C1 segment of cervical spinal cord (tissue), 14 donors: ENCODE data around the gene CPXM2.

Experiments used
- DNase-seq, 14 donors: peaks; one replicate each; lab custom pipeline; 2025; lab: John Stamatoyannopoulos, UW

CPXM2 gene

DNA sequence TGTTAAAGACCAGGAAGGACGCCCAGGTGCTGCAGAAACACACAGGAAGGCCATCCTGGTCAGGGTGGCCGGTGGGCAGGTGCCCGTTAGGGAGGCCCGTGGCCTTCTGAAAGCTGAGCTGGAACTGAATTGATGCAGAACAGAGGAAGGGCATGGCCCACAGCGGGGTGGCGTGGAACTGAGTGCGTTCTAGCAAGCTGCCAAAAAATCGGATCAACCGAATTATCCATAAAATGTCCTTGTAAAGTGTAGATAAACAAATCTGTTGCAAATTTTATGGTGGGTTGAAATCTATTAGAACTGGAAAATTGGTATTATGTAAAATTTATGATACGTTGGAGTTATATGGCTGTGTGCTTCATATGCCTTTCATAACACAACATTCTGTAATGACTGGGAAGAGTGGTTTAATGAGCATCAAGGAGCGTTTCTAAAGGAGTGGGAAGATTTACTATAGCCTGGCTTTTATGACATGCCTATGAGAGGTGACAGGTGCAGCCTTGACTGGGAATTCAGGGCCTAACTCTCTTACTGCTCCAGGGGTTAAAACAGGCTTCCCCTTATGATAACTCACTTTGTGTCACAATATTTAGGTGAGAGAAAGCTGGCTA, 117.4 kb downstream of the CPXM2 start:
- DNase-seq: no peak

DNA sequence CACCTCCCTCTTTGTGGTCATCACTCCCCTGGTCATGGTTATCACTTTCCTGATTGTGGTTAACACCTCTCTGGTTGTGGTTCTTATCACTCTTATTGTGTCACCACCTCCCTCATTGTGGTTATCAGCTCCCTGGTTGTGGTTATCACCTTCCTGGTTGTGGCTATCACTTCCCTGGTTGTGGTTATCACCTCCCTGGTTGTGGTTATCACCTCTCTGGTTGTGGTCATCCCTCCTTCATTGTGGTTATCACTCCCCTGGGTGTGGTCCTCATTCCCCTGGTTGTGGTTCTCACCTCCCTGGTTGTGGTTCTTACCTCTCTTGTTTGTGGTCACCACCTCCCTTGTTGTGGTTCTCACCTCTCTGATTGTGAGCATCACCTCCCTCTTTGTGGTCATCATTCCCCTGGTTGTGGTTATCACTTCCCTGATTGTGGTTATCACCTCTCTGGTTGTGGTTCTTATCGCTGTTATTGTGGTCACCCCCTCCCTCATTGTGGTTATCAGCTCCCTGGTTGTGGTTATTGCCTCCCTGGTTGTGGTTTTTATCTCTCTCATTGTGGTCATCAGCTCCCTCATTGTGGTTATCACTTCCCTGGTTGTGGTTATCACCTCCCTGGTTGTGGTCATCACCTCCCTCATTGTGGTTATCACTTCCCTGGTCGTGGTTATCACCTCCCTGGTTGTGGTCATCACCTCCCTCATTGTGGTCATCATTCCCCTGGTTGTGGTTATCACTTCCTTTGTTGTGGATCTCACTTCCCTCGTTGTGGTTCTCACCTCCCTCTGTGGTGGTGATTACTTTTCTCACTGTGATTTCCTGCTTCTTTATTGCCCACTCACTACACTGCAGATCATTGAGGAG, 118.7 kb downstream of the CPXM2 start:
- DNase-seq: no peak

DNA sequence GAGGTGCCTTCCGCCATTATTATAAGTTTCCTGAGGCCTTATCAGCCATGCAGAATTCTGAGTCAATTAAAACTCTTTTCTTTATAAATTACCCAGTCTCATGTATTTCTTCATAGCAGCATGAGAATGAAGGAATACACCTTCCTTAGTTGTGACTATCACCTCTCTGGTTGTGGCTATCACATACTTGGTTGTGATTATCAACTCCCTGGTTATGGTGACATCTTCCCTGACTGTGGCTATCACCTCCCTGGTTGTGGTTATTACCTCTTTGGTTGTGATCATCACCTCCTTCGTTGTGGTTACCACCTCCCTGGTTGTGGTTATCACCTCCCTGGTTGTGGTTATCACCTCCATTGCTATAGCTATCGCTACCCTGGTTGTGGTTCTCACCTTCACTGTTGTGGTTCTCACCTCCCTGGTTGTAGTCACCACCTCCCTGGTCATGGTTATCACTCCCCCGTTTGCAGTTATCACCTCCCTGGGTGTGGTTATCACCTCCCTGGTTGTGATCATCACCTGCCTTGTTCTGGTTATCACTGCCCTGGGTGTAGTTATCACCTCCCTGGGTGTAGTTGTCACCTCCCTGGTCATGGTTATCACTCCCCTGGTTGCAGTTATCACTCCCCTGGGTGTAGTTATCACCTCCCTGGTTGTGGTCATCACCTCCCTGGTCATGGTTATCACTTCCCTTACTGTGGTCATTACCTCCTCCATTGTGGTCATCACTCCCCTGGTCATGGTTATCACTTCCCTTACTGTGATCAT, 119.5 kb downstream of the CPXM2 start:
- no peak for DNase-seq

DNA sequence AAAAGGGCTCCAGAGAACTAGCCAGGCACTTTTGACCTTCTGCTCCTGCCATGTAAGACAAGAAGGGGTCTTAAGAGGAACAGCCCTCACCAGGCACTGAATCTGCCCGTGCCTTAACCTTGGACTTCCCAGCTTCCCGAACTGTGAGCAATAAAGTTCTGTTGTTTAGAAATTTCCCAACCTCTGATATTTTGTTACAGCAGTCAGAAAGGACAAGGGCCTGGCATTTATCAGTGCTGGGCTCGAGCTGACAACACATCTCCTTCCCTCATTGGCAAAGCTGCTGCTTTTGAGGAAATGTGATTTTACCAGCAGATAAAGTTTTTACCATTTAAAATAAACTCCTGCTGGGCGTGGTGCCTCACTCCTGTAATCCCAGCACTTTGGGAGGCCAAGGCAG, 122.0 kb downstream of the CPXM2 start:
- no peak for DNase-seq

DNA sequence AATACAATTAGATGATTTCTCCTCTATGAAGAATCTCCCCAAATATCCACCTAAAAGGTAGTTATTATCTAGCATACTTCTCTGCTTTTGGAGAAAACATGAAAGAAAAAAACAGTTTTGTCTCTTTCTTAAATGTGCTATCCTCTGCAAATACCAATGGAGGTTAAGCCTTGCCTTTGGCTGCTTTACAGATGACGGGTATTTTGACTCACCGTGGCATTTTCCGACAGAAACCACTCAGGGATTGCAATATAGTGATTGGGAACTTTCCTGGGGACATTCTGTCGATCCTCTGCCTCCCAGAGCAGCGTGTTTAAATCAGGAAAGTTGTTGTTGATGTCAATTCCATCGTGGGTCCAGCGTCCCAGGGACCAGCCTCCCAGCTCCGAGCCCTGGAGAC, 124.8 kb downstream of the CPXM2 start:
- DNase-seq: no peak

DNA sequence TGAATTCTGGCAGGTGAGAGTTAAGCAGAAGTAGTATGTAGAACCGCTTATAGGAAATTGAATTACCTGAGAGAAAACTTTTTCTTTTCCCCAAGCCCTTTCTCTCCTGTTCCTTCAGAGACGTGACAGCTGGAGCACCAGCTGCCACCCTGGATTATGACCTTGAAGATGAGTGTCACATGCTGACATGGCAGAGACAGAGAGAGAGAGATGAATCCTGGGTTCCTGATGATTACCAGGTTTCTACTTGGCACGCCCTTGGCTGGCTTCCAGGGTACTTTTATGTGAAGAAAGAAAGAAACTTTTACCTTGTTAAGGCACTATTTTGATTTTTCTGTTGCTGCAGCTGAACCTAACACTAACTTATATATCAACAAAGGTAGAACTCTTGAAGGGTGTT, 125.6 kb downstream of the CPXM2 start:
- DNase-seq: no peak

DNA sequence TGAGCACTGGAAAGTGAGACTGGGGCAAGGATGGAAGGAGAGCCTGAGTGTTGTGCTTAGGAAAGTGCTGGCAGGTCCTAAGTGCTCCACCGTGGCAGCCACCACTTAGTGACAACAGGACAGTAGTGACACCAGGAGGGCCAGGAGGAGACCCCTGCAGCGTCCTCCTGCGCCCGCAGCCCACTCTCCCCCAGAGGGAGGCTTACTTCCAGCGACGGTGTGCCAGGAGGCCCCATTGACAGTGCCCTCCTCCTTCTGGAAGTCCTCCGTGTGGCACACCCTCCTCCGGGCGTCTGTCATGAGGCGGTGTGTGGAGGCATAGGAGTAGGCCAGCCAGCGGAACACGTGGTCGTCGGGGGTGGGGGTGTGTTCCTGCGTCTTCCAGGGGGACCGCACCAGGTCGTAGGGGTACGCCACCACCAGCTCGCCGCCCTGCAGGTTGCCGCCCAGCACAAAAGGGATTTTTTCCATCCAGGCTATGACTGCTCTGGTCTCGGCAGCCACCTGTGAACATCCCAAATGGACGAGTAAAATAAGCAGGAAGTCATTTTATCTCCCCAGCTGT, 129.9 kb downstream of the CPXM2 start:
- no peak for DNase-seq

DNA sequence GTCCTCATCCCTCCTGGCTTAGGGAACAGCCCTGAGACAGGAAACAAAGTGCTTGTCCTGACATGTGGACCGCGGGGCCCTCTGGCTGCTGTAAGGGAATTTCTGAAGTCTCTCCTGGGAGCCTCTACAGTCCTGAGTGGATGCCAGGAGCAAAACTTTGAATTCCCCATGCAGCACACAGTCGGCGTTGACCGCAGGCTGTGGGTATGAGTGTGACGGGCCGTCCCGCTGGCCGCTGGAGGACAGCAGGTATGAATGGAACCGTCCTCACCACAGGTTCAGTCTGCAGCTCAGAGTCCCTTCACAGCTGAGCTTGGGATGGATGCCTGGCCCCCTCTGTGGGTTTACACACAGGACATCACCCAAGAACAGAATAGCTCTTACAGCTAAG, 130.6 kb downstream of the CPXM2 start:
- DNase-seq: no peak

DNA sequence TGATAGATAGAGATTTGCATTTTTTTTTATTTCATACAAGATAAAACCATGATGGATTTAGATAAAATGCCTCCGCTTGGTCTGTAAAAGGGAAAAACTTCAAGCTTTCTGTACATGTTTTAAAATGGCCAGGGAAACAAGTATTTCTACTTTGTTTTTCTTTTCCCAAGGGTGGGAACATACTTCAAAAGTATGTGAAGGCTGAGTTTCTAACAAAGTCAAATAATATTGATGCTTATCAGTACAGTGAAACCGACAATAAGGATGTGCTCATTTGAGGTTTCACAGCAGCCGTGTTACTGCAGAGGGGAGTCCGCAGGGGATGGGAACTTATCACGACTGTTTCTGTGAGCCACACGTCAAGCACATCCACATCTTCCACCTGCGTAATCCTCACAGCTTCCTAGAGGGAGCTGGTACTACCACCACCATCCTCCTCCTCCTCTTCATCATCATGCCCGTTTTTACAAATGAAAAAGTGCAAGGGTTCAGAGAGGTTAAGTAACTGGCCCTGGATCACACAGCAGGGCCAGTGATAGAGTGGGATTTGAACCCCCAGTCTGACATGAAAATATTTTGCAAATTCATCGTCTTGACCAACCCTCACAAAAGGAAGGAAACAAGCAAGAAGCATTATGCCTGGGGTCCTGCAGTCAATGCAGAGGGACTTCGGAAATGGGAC, 131.1 kb downstream of the CPXM2 start:
- no peak for DNase-seq

DNA sequence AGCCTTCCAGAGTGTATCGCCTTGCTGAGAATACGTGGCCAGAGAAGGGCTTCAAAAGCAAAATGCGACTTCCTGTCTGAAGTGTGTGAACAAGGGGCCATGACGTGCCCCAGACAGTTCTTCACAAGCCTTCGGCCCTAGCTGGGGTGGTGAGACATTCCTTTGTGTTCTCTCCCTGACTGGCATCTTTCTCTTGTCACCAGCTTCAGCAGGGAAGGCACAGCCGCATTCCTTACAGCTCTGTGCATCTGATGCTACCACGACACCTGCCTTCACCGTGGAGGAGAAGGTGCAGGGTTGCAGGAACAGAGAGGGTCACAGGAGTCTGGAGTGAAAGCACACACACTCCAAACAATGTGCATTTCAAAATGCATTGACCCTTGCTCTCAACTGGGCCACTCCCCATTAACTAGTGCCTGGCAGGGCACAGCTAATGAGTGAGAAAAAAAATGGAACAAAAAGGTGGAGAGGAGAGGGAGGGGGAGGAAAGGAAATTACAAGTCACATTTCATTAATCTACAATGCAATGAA, 132.0 kb downstream of the CPXM2 start:
- DNase-seq: no peak

DNA sequence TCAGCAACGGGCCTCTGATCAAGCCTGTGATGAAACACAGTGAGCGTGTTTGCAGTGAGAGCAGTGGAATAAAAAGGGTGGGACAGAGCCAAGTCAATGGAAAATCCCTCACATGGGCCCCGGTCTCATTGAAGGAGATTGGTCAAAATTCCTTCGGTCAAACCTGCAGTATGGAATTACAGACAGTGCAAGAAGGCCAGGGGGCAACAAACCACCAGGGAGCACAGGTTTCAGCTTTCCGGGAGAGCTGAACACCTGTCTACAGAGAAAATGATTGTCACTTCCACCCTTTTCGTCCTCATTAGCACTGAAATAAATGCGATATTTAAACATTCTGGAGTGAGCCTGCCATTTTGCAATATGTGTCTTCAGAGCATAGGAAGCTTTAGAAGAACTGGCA, 132.6 kb downstream of the CPXM2 start:
- no peak for DNase-seq

DNA sequence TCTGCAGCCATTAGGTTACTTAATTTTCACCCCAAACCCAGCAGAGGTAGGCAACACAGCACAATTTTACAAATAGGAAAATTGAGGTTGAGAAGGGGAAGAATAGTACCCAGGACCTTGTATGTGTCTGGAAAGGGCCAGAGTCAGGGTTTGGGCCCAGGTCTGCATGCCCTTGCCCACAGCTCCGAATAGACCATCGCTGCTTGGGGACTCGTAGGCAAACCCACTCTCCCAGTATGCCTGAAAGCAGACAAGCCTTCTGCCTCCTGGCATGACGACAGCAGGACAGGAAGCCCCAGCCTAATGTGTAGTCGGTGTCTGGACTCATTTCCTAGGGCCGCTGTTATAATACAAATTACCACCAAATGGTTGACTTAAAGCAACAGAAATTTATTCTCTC, 133.8 kb downstream of the CPXM2 start:
- DNase-seq: no peak

DNA sequence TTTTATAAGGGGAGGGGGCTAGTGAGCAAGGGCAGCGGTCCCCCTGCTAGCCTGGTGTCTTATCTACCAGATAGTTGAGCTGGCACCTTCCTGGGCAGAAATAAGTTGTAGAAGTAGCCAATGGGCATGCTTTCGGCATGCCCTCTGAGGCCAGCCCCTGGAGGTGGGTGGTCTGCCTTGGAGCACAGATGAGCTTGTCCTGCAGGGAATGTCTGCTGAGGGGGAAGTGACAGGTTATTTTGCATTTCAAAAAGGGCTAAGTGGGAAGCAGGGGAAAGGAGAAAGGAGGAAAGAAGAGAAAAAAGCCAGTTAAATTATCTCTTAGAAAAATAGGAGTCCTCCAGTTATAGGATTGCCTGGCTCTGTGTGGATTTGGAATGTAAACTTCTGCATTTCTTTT, 136.5 kb downstream of the CPXM2 start:
- no peak for DNase-seq

DNA sequence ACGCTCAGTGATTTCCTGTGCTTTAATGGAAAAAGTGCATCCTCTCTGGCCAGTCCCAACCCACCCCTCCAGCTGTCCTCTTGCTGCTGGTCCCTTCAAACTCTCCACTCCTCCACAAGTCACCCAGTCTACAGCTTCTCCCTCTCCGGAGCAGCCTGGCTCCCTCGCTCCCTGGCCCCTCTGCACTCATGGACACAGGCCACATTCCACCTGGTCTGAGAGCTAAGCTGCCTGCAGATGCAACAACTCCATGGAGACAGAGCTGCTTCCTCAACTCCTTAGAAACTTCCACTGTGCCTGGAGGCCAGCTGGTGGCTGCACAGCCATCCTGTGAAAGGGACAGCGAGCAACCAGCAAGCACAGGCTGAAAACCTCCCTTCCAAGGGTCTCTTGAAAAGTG, 137.5 kb downstream of the CPXM2 start:
- DNase-seq: no peak

DNA sequence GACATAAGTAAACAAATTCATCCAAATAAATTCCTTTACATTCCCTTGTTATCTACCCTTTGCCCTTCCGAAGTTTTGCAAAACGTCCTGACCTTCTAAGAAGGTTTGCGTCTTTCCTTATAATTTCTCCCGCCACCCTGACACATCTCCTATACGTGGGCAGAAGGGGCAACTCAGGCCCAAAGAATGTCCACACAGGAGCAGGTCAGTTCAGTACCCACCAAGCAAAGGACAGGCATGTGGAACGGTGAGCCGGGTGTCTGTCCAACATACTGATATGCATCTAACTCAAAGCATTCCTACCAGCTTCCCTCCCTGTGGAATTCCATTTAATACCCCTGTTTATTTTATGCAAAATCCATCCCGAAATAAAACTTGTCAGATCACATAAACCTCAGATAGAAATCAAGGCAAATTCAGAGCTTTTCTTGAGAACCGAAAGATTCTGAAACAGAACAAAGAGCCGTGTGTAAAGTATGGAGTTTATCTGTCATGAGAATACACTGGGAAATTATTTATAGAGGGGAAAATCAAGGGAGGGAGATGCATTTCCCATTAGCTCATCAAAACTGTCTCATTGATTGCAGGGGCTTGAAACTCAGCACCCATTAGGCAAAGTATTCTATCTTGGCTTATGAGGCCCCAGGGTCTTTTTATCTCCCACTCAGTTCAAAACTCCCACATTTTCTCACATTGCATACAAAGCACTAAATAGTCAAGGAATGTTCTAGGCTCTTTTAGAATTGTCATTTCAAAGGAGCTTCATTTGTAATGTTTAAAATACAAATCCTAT, 140.1 kb downstream of the CPXM2 start:
- no peak for DNase-seq

DNA sequence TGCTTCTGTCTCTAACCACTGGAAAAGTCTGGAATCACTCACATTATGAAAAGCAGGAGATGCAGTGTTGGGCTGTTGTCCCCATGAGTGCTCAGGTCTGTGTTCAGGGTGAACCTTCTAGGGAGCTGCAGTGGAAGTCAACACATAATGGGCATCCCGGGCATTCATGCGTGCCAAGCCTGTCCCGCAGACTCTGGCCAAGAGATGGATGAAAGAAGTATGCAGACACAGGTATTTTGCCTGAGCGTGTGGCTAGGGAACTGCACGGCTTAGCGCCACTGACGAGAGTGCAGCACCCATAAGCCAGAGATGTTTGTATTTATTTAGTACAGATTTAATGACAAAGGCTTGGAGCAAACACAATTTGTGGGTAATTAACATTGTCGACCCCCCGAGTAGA, 140.7 kb downstream of the CPXM2 start:
- DNase-seq: no peak

DNA sequence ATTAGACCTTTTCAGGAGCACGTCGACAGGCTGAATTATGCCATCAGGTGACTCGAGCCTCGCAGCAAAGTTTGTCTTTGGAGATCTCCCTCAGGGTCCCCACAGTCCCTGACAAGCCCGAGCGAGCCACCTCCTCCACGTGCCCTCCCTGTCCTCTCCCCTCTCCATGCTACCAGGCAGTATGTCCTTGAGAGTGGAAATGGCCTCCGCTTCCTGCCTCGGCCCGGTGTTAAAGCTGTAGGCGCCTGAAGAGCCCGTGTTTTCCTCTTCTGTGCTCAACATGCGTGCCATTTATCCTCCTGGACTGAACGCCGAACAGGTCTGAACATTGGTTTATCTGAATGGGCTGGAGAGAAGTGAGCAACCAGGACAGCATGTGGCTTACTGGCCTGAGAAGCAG, 142.9 kb downstream of the CPXM2 start:
- no peak for DNase-seq

DNA sequence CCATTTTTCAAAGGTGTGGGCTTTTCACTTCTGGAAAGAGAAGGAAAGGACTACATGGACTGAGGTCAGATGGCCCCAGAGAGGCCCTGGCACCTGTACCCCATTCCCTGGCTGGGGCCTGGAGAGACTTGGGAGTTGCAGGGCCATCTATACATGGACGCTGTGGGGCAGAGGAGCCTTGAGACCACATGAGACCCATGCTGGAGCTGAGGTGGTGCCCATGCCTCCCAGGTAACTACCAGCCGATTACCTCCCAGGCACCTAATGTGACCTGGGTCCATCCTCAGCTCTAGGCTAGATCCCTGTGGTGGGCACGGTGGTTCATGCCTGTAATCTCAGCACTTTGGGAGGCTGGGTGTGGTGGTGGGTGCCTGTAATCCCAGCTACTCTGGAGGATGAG, 144.2 kb downstream of the CPXM2 start:
- no peak for DNase-seq

DNA sequence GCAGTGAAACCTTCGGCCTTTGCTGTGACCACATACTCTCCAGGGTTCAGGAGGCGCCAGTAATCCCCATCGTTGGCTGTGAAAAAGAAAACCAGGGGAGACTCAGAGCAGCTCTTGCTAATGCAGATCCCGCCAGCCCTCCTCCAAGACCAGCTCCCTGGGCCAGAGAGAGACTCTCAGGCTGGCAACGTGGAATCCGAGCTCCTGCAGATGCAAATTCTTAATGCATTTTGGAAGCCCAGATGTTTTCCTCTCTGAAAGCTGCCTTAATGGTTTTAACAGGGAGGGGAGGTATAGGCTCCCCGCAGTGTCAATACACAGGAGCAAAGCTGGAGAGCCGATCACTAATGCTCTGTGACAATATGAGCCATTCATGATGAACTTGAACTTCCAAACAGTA, 144.7 kb downstream of the CPXM2 start:
- DNase-seq: no peak

DNA sequence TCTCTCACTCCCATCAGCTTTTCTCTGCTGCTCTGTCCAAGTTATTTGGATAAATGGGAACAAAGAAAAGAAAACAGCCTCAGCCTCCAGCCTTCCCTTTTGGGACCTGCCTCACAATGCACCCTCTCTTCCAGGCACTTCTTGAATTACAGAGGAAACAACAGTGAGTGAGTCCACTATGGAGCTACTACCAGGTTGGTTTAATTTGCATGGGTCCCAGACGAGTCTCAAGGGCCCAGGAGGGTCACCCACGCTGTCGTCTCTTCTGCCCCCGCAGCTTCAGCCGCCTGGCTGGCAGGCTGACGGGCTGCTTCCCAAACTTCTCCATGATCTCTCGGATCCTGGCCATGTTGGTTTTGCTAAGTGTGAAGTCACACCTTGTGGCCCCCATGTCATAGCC, 145.1 kb downstream of the CPXM2 start:
- DNase-seq: no peak

DNA sequence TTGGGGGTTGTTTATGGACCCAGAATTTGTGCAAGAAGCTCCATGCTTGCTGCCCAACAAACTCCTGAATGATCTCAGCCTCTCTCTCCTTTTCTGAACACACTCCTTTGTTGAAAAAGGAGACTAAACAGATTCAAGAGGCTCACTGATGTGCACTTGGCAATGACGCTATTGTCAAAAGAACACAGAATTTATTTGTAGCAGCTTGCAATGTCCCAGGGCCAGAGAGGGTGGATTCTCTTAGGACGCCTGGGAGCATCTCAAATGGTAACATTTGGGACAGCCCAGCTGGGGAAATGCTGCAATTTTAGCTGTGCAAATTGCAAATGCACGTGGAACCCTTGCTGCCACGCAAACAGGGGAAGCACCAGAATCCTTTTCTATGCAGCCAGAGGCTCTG, 145.5 kb downstream of the CPXM2 start:
- DNase-seq: peak in 1 of 14 donors; percentile 14
